HG03354 (cell line): Measurements from ENCODE around the gene ACYP2.

ENCODE experiments used
- ATAC-seq: cut with Tn5 transposase; IDR thresholded peaks from one replicate; pipeline ENCODE4 v1.9.1; 2021; ENCODE audit warnings: mild to moderate bottlenecking; ENCODE audit not compliant: unreplicated experiment, poor library complexity, severe bottlenecking

The ACYP2 gene

GRCh38 chr2:54207666-54208195 lies 92.3 kb downstream of the ACYP2 start:
- ATAC-seq: no peak

DNA sequence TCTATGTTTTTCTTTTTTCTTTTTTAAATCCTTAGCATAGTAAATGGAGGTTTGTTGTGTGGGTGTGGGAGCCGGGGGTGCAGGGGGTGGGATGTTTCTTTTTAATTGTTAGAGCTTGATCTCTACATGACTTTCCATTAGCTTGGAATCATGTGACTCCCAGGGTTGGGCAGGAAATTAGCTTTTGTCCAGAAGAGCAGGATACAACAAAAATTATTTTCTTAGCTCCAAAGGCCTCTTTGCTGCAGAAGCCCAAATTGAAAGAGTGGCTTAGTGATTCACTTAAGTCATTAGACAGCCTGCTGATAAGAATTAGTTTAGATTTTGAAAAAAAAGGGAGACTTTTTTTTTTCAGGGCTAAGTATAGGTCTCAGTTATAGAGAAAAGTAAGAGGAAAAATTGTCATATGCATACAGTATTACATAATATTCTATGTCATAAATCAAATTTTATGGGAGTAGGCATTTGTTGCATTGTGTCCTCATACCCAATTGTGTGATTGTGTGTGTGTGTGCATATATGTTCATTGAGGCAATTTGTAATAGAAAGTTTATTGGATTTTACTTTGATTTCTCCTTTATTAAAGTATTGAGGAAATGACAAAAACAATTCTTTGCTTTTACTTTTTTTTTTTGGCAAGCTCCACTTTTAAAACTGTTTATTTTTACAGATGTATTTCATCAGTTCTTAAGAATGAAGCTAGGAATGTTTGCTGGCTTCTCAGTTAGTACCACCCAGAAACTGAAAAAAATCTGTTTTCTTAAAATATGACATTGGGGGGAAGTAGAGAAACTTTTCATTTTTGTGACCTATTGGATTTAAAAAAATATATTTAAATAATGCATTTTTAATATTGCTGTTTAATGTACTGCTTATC lies 93.2 kb downstream of the ACYP2 start:
- ATAC-seq: no peak

DNA sequence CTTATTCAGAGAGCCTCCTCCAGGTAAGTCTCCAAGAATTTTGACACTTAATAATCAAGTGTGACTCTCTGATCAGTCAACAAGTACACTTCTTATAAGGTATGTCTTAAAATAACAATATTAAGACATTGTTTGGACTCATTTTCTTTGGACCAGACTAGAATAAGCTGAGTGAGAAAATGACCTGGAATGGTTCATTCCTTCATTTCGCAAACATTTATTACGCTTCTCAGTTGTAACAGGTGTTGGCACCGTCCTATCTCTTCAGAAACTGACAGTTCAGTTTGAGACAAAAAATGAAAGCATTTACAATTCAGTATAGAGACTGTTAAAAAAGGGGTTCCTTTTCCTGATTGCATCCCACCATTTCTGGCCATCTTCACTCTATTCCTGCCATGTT lies 94.0 kb downstream of the ACYP2 start:
- ATAC-seq: no peak

GRCh38 chr2:54212456-54212855 lies 97.0 kb downstream of the ACYP2 start:
- no peak for ATAC-seq

- no peak for ATAC-seq
Measured at GRCh38 chr2:54213082-54213481, 97.7 kb downstream of the ACYP2 start.

DNA sequence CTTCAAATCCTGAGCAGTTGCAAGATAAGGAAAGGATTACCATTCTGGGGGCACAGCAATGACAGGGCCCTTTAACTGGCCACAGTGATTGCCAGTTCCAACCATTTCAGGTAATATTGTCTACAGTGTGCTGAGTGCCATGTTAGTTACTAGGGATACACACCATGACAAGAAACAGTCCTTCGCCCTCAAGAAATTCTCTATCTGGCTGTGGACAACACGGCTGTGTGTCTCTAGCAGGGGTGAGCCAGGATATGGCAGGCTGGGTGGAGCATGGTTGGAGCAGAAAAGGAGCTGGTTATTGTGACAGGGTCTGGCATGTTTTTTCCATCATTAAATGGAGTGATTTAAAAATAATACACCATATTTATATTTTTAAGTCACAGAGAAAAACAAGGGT lies 109.6 kb downstream of the ACYP2 start:
- ATAC-seq: no peak

- ATAC-seq: no peak
Measured at GRCh38 chr2:54226260-54226659, 110.8 kb downstream of the ACYP2 start.

GRCh38 chr2:54227798-54228197 lies 112.4 kb downstream of the ACYP2 start:
- ATAC-seq: no peak

- no peak for ATAC-seq
Measured at GRCh38 chr2:54228945-54229344, 113.5 kb downstream of the ACYP2 start.

- ATAC-seq: no peak
Measured at GRCh38 chr2:54233832-54234649, 118.6 kb downstream of the ACYP2 start.

- no peak for ATAC-seq
Measured at GRCh38 chr2:54237428-54237827, 122.0 kb downstream of the ACYP2 start.

DNA sequence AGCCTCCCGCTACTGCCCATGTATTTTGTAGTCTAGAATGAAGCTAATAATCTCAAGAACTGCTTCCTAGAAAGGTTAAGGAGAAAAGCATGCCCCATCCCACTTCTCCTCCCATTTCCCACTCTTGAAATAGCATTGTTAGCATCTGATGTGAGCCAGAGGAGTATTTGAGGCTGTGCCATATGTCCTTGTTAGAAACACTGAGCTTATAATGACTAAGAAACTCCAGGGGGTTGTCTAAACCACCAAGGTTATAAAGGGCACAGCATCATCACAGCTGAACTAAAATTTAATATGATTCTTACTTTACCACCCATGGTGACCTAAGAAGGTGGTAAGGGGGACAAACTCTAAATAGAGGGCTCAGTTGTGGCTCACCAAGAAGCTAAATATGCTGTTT lies 124.0 kb downstream of the ACYP2 start:
- no peak for ATAC-seq

GRCh38 chr2:54240515-54241469 lies 125.4 kb downstream of the ACYP2 start:
- no peak for ATAC-seq

- ATAC-seq: no peak
Measured at GRCh38 chr2:54247115-54247514, 131.7 kb downstream of the ACYP2 start.

GRCh38 chr2:54249629-54250028 lies 134.2 kb downstream of the ACYP2 start:
- ATAC-seq: no peak

GRCh38 chr2:54254180-54254579 lies 138.8 kb downstream of the ACYP2 start:
- no peak for ATAC-seq

GRCh38 chr2:54255230-54256090 lies 140.0 kb downstream of the ACYP2 start:
- no peak for ATAC-seq

DNA sequence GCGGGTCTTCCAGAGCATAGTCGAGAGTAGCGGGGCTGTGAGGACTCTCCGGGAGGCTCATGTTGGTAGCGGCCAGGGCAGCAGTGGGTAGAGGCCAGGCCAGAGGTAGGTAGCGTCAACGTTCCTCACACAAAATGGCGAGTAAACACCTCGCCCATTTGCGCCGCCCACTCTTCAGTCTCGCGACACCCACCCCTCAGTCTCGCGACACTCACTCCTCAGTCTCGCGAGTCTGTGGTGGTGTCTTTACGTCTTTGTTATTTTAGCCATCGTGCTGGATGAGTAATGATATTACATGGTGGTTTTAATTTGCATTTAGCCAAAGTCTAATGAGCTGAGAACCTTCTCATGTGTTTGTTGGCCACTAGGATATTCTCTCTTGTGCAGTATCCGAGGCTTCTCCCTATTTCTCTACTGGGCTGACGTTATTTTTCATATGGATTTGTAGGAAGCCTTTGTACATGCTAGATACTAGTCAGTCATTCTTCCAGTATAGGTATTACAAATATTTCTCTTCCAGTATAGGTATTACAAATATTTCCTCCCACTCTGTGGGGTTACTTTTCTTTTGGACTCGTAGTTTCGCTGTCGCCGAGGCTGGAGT lies 140.8 kb downstream of the ACYP2 start, which contains the start of gene TSPYL6:
Gene TSPYL6 (minus strand): TSS at position 139 of the 604 bp plus-strand sequence. CDS start 78 bp downstream, at position 61.
- ATAC-seq: no peak
